K562 treated with DMSO at 1 percent for 48 hours (cell line): ENCODE data around the gene OR8G5. TPM values are rescaled to one million over a fixed set of nuclear protein-coding genes. Genes with fewer than 3 reads are reported as not detected.

Experiments
- total RNA-seq: library from RNA; unstranded; fragments of 300-600 nt; gene quantifications from 2 replicates; pipeline ENCODE4 v1.2.3, GENCODE V29; 2022; ENCODE audit warnings: low replicate concordance; ENCODE audit errors: extremely low read depth

Gene OR8G5, protein sequence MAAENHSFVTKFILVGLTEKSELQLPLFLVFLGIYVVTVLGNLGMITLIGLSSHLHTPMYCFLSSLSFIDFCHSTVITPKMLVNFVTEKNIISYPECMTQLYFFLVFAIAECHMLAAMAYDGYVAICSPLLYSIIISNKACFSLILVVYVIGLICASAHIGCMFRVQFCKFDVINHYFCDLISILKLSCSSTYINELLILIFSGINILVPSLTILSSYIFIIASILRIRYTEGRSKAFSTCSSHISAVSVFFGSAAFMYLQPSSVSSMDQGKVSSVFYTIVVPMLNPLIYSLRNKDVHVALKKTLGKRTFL
- total RNA-seq, result not detected in 2 replicates

DNA sequence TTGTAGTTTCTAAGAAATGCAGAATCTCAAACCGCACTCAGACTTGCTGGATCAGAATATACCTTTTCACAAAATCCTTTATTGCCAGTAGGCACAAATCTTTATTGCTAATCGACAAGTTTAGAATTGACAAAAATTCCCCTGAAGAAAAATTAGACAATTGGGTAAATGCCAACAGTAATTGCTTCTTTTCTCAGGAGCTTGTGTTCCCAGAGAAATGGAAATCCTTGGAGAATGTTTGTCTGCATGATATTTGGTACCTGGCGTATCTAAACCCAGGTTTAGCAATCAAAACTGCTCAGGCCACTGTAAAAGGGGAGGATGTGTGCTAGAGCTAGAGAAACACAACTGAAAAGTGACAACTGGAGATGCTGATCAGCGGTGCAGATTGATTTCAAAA is at the start of gene OR8G5:
TSS of gene OR8G5 (plus strand) at position 301 of the 400 bp plus-strand sequence. CDS start 8,556 bp downstream, outside the sequence.

DNA sequence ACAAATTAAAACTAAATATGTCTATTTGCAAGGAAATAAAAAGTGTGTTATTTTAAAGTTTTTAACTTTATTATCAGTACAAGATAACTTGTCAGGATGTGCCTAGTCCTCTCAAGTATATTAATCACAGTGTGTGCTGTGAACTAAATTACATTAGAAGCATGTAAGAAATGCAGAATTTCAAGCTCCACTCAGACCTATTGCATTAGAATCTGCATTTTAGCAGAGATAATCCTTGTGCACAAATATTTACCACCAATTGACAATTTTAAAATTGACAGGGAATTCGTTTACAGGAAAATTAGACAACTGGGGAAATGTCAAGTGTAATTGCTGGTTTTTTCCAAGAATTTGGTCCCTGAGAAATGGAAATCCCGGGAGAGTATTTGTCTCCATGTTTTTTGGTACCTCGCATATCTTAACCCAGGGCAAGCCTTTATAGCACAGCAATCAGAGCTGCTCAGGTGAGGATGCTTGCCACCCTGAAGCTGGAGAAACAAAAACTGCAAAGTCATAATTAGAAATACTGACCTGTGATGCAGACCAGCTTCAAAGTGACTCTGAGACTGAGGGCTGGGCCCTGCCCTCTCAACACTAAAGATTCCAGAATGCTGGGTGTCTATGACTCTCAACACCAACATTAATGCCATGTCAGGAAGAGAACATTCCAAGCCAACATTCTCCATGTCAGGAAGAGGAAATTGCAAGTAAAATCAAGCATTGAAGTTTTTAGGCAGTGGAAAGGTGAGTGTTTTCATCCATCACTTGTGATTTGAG is 15.4 kb upstream of the OR8G5 start, which contains the start of gene OR8G1:
TSS of gene OR8G1 (plus strand) at position 475 of the 777 bp plus-strand sequence. CDS start 8,581 bp downstream, outside the sequence.

DNA sequence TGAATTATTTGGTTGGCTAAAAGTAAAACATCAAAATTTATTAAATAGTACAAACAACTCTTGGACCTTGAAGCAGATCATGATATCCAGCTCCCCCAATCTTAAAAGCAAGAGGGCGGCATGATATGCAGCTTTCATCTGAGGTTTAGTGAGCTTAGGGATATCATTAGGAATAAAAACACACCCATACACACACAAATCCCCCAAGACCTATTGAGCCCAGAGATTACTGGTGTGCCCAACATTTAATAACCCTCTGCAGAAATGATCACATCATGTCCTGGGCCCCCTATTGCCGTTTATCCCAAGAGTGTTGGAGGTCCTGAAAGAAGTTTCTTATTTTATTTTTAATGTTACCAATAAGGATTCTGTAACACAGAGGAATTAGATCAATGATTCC is 57.7 kb downstream of the OR8G5 start, which contains the start of gene OR8D1:
TSS of gene OR8D1 (minus strand) at position 101 of the 400 bp plus-strand sequence. CDS start 3,183 bp downstream, outside the sequence.

Other genes starting within 250 kb of the OR8G5 start
- gene OR10G4, start 243.4 kb upstream of the OR8G5 start, total RNA-seq, result not detected in 2 replicates
- gene OR10G9, start 233.4 kb upstream of the OR8G5 start, total RNA-seq, result not detected in 2 replicates
- not detected in 2 replicates for gene OR10G8, start 229.6 kb upstream of the OR8G5 start, total RNA-seq
- gene OR10G7, start 215.1 kb upstream of the OR8G5 start, total RNA-seq, result not detected in 2 replicates
- not detected in 2 replicates for gene VWA5A, start 140.9 kb upstream of the OR8G5 start, total RNA-seq
- not detected in 2 replicates for gene OR10D3, start 73.0 kb upstream of the OR8G5 start, total RNA-seq
- gene OR8G1, start 15.3 kb upstream of the OR8G5 start, total RNA-seq, result not detected in 2 replicates
- not detected in 2 replicates for gene OR8D1, start 57.6 kb downstream of the OR8G5 start, total RNA-seq
- gene OR8D2, start 63.8 kb downstream of the OR8G5 start, total RNA-seq, result not detected in 2 replicates
- not detected in 2 replicates for gene OR8B2, start 128.1 kb downstream of the OR8G5 start, total RNA-seq
- gene OR8B3, start 142.6 kb downstream of the OR8G5 start, total RNA-seq, result not detected in 2 replicates
- gene OR8B4, start 168.5 kb downstream of the OR8G5 start, total RNA-seq, result not detected in 2 replicates
- gene OR8B8, start 189.3 kb downstream of the OR8G5 start, total RNA-seq, result not detected in 2 replicates